ENCODE data around the gene USP21.

The USP21 gene

GRCh38 chr1:161172776-161173376 lies 13.6 kb downstream of the USP21 start:
- DNase-seq, result no peak

GRCh38 chr1:161173711-161174110 lies 14.4 kb downstream of the USP21 start:
- no peak for DNase-seq

- DNase-seq, result no peak
Measured at GRCh38 chr1:161174911-161175310, 15.6 kb downstream of the USP21 start.

- DNase-seq, result no peak
Measured at GRCh38 chr1:161175771-161176453, 16.6 kb downstream of the USP21 start.

- DNase-seq, result no peak
Measured at GRCh38 chr1:161176468-161177111, 17.3 kb downstream of the USP21 start.

GRCh38 chr1:161177112-161177935 lies 18.0 kb downstream of the USP21 start, which contains the start of gene B4GALT3:
TSS of gene B4GALT3 (minus strand) at chr1:161177507. CDS start at chr1:161176060, 1,447 bp downstream.
- DNase-seq, result peak; percentile 82

GRCh38 chr1:161177936-161178244 lies 18.6 kb downstream of the USP21 start:
- no peak for DNase-seq

- no peak for DNase-seq
Measured at GRCh38 chr1:161179698-161180097, 20.4 kb downstream of the USP21 start.

- DNase-seq, result no peak
Measured at GRCh38 chr1:161180639-161181038, 21.3 kb downstream of the USP21 start.

- DNase-seq, result peak; percentile 51
Measured at GRCh38 chr1:161182214-161182613, 22.9 kb downstream of the USP21 start.

GRCh38 chr1:161185282-161185682 lies 26.0 kb downstream of the USP21 start:
- peak; percentile 70 for DNase-seq

GRCh38 chr1:161185732-161186311 lies 26.5 kb downstream of the USP21 start:
- DNase-seq, result no peak

- no peak for DNase-seq
Measured at GRCh38 chr1:161187311-161187710, 28.0 kb downstream of the USP21 start.

- DNase-seq, result no peak
Measured at GRCh38 chr1:161188381-161188780, 29.1 kb downstream of the USP21 start.

GRCh38 chr1:161189036-161189435 lies 29.7 kb downstream of the USP21 start:
- no peak for DNase-seq

GRCh38 chr1:161190962-161191521 lies 31.7 kb downstream of the USP21 start:
- DNase-seq, result no peak

- no peak for DNase-seq
Measured at GRCh38 chr1:161191971-161192370, 32.7 kb downstream of the USP21 start.

GRCh38 chr1:161192476-161193465 lies 33.5 kb downstream of the USP21 start:
- DNase-seq, result peak; percentile 51

- DNase-seq, result no peak
Measured at GRCh38 chr1:161193561-161194235, 34.4 kb downstream of the USP21 start.

GRCh38 chr1:161195171-161195570 lies 35.9 kb downstream of the USP21 start:
- no peak for DNase-seq

GRCh38 chr1:161196111-161196510 lies 36.8 kb downstream of the USP21 start:
- DNase-seq, result no peak

Data from NK-92 treated with Interleukin-12 subunit alpha and Interleukin-12 subunit beta, amount 100 ng/mL, for 24 hours (cell line).